ENCODE data around the gene ZMYND10. TPM values are rescaled to one million over a fixed set of nuclear protein-coding genes. Genes with fewer than 3 reads are reported as not detected.

The ZMYND10 gene
- polyA plus RNA-seq, 1 of the 3 experiments (the other 2 are of a cell fraction) = 0.95 TPM

GRCh38 chr3:50385754-50386153, 40.2 kb upstream of the ZMYND10 start:
- H3K9me3 ChIP-seq = no peaks in the 10 kb centered on the region
- H3K4me3 ChIP-seq (ENCODE audit: low read depth in 2 of 2, low read length in 1 of 2) = no peak overlapping the region
- WGBS (ENCODE audit: low lambda C conversion rate) = 61% methylated on average over 13 of the region's 13 CpGs
- H3K79me2 ChIP-seq (ENCODE audit: insufficient read depth) = no peaks in the 10 kb centered on the region
- no peak for DNase-seq
- H3K9ac ChIP-seq = no peak overlapping the region
- no peak overlapping the region for H3K4me2 ChIP-seq
- H3K27ac ChIP-seq (ENCODE audit: low read depth in 2 of 2, low read length in 1 of 2) = peak overlapping the region in 1 of 2 experiments; percentile 100; a peak in 2 of 4 replicates
- H2AFZ ChIP-seq (ENCODE audit: low read depth) = no peak overlapping the region
- H3F3A ChIP-seq (replicated peaks; ENCODE audit: insufficient read depth) = no peaks in the 10 kb centered on the region
- peaks cover 0 to 98% of the 10 kb centered on the region in 2 experiments; a peak in 2 of 4 replicates for H3K4me1 ChIP-seq (ENCODE audit: control insufficient read depth in 1 of 2, insufficient read depth in 2 of 2, low read depth in 1 of 2, low read length in 1 of 2)
- no peaks in the 10 kb centered on the region for H3K36me3 ChIP-seq (replicated peaks in 1 of 2; ENCODE audit: control insufficient read depth in 1 of 2, insufficient read depth in 2 of 2, low read length in 1 of 2)
- POLR2A ChIA-PET = interaction anchor here (0.9 to 4.8 kb wide), 4 partner anchors 16 to 49 kb away, joined by 3 to 25 read pairs (median 4); partner anchors contain the start of gene NPRL2
- no peaks in the 10 kb centered on the region for H3K9me2 ChIP-seq
- TF ChIP-seq MEF2A (IDR thresholded peaks at IDR 0.05; ENCODE audit: borderline replicate concordance, low read depth) (no peak), RFX5 (IDR thresholded peaks at IDR 0.05; ENCODE audit: low read length) (no peak), FOXJ3 (CRISPR knock-in tag; IDR thresholded peaks at IDR 0.05) (peak; percentile 42; the same call in 1 of the 2 replicates), EP300 (IDR thresholded peaks at IDR 0.05; ENCODE audit: borderline replicate concordance in 1 of 2, low read depth in 1 of 2, low read length in 1 of 2) (peak in 1 of 2 experiments; percentile 94; a peak in 2 of 4 replicates), EZH2phosphoT487 (IDR thresholded peaks at IDR 0.05; ENCODE audit: borderline replicate concordance, low read depth) (no peak), MXI1 (IDR thresholded peaks at IDR 0.05; ENCODE audit: low read depth, low read length) (peak; percentile 50; the same call in 1 of the 2 replicates), NFIC (IDR thresholded peaks at IDR 0.05; ENCODE audit: borderline replicate concordance) (no peak), FOXM1 (IDR thresholded peaks at IDR 0.05; ENCODE audit: low read depth) (no peak), POLR2AphosphoS5 (IDR thresholded peaks at IDR 0.05; ENCODE audit: low read depth, low read length) (no peak), GATA2 (CRISPR knock-in tag; IDR thresholded peaks at IDR 0.05) (peak; percentile 88), CHD2 (IDR thresholded peaks at IDR 0.05; ENCODE audit: low read length, partially characterized antibody) (peak; percentile 63)
- TF ChIP-seq, protein P1, sequence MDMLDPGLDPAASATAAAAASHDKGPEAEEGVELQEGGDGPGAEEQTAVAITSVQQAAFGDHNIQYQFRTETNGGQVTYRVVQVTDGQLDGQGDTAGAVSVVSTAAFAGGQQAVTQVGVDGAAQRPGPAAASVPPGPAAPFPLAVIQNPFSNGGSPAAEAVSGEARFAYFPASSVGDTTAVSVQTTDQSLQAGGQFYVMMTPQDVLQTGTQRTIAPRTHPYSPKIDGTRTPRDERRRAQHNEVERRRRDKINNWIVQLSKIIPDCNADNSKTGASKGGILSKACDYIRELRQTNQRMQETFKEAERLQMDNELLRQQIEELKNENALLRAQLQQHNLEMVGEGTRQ (IDR thresholded peaks at IDR 0.05; ENCODE audit: borderline replicate concordance, low read depth, low read length) = no peak
- no peaks in the 10 kb centered on the region for H4K20me1 ChIP-seq (ENCODE audit: insufficient read depth)
- CTCF ChIA-PET = interaction anchor here (0.9 to 11.5 kb wide), 12 partner anchors 17 to 165 kb away, joined by 3 to 128 read pairs (median 7); partner anchors contain the start of genes CYB561D2 and NPRL2
- H3K27me3 ChIP-seq (ENCODE audit: insufficient read depth) = no peaks in the 10 kb centered on the region

- no peaks in the 10 kb centered on the region for H3K27me3 ChIP-seq (ENCODE audit: insufficient read depth)
- CTCF ChIA-PET = interaction anchor here (0.8 to 11.5 kb wide), 4 partner anchors 13 to 41 kb away, joined by 3 to 128 read pairs (median 3); no protein-coding TSS in a partner anchor
- H3K9me3 ChIP-seq = no peaks in the 10 kb centered on the region
- no peaks in the 10 kb centered on the region for H4K20me1 ChIP-seq (ENCODE audit: insufficient read depth)
- no peaks in the 10 kb centered on the region for H3F3A ChIP-seq (replicated peaks; ENCODE audit: insufficient read depth)
- no peak overlapping the region for H3K4me3 ChIP-seq (ENCODE audit: low read depth in 2 of 2, low read length in 1 of 2)
- no peaks in the 10 kb centered on the region for H3K9me2 ChIP-seq
- H3K4me2 ChIP-seq = no peak overlapping the region
- no peaks in the 10 kb centered on the region for H3K36me3 ChIP-seq (replicated peaks in 1 of 2; ENCODE audit: control insufficient read depth in 1 of 2, insufficient read depth in 2 of 2, low read length in 1 of 2)
- no peak for DNase-seq
- TF ChIP-seq, protein P1 (IDR thresholded peaks at IDR 0.05; ENCODE audit: borderline replicate concordance, low read depth, low read length) = no peak
- no peak for TF ChIP-seq FOXM1 (IDR thresholded peaks at IDR 0.05; ENCODE audit: low read depth)
- no peak for TF ChIP-seq EP300 (IDR thresholded peaks at IDR 0.05; ENCODE audit: borderline replicate concordance in 1 of 2, low read depth in 1 of 2, low read length in 1 of 2)
- TF ChIP-seq, protein P2, sequence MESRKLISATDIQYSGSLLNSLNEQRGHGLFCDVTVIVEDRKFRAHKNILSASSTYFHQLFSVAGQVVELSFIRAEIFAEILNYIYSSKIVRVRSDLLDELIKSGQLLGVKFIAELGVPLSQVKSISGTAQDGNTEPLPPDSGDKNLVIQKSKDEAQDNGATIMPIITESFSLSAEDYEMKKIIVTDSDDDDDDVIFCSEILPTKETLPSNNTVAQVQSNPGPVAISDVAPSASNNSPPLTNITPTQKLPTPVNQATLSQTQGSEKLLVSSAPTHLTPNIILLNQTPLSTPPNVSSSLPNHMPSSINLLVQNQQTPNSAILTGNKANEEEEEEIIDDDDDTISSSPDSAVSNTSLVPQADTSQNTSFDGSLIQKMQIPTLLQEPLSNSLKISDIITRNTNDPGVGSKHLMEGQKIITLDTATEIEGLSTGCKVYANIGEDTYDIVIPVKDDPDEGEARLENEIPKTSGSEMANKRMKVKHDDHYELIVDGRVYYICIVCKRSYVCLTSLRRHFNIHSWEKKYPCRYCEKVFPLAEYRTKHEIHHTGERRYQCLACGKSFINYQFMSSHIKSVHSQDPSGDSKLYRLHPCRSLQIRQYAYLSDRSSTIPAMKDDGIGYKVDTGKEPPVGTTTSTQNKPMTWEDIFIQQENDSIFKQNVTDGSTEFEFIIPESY (IDR thresholded peaks at IDR 0.05; ENCODE audit: borderline replicate concordance, low read depth) = no peak
- no peak for TF ChIP-seq ELF1 (IDR thresholded peaks at IDR 0.05)
- TF ChIP-seq GATA2 (CRISPR knock-in tag; IDR thresholded peaks at IDR 0.05) = no peak
- TF ChIP-seq RCOR1 (IDR thresholded peaks at IDR 0.05; ENCODE audit: low read length) = no peak
- TF ChIP-seq NFIC (IDR thresholded peaks at IDR 0.05; ENCODE audit: borderline replicate concordance) = no peak
- WGBS (ENCODE audit: low lambda C conversion rate) = 53% methylated on average over 4 of the region's 6 CpGs
- peaks cover 0 to 98% of the 10 kb centered on the region in 2 experiments; a peak in 2 of 4 replicates for H3K4me1 ChIP-seq (ENCODE audit: control insufficient read depth in 1 of 2, insufficient read depth in 2 of 2, low read depth in 1 of 2, low read length in 1 of 2)
- no peak overlapping the region for H2AFZ ChIP-seq (ENCODE audit: low read depth)
- H3K27ac ChIP-seq (ENCODE audit: low read depth in 2 of 2, low read length in 1 of 2) = peak overlapping the region in 1 of 2 experiments; percentile 100; a peak in 2 of 4 replicates
- H3K79me2 ChIP-seq (ENCODE audit: insufficient read depth) = no peaks in the 10 kb centered on the region
- no peak overlapping the region for H3K9ac ChIP-seq
- POLR2A ChIA-PET = interaction anchor here (0.9 kb wide), 1 partner anchor 30 kb away, joined by 3 read pairs; no protein-coding TSS in a partner anchor
Measured at GRCh38 chr3:50383750-50384149, 38.2 kb upstream of the ZMYND10 start.

Measured in SK-N-SH (cell line).